Endothelial cell (in vitro differentiated cells): ENCODE measurements around the gene KLHL26. TPM values are rescaled to one million over a fixed set of nuclear protein-coding genes. Genes with fewer than 3 reads are reported as not detected.

Experiments used
- DNase-seq: peaks from one replicate; pipeline ENCODE4 v3.0.0; 2021; ENCODE audit warnings: low spot score
- H3K27ac Mint-ChIP-seq: one replicate; pipeline ENCODE4 v1.8.0; 2021; ENCODE audit warnings: mixed read lengths, inconsistent platforms; ENCODE audit not compliant: unreplicated experiment
- H3K27me3 Mint-ChIP-seq: one replicate; pipeline ENCODE4 v1.8.0; 2021; ENCODE audit warnings: mild to moderate bottlenecking, moderate library complexity, mixed read lengths, inconsistent platforms; ENCODE audit not compliant: unreplicated experiment
- H3K36me3 Mint-ChIP-seq: one replicate; pipeline ENCODE4 v1.8.0; 2021; ENCODE audit warnings: mild to moderate bottlenecking, low read depth, mixed read lengths, inconsistent platforms; ENCODE audit not compliant: unreplicated experiment
- H3K4me1 Mint-ChIP-seq: one replicate; pipeline ENCODE4 v1.8.0; 2021; ENCODE audit warnings: mild to moderate bottlenecking, mixed read lengths, inconsistent platforms; ENCODE audit not compliant: unreplicated experiment
- H3K4me3 Mint-ChIP-seq: one replicate; pipeline ENCODE4 v1.8.0; 2021; ENCODE audit warnings: mild to moderate bottlenecking, mixed read lengths, inconsistent platforms; ENCODE audit not compliant: unreplicated experiment
- H3K9me3 Mint-ChIP-seq: one replicate; pipeline ENCODE4 v1.8.0; 2021; ENCODE audit warnings: mixed read lengths, inconsistent platforms; ENCODE audit not compliant: unreplicated experiment
- CTCF ChIP-seq: fragments of 200-600 bp; sonication (generic); IDR thresholded peaks from one replicate; pipeline ENCODE4 v1.5.0; 2021; ENCODE audit warnings: antibody characterized with exemption; ENCODE audit not compliant: unreplicated experiment
- total RNA-seq: library from RNA; stranded (reverse); fragmentation: NEBNext Ultra II Directional; extraction: Animal tissue kit (Norgen Biotek cat#: 25700); gene quantifications from one replicate; pipeline ENCODE4 v1.2.1, GENCODE V29; 2021; ENCODE audit not compliant: unreplicated experiment

The KLHL26 gene
- total RNA-seq, 1 donor from 2014 or later: 5.1 TPM

- no peak for DNase-seq
- Mint-ChIP-seq H3K27me3 (peaks cover 15% of the 10 kb centered on the region), H3K27ac (no peak overlapping the region)
These were observed 19.3 kb upstream of the KLHL26 start for GRCh38 chr19:18617562-18617961.

GRCh38 chr19:18618236-18618635 is 18.6 kb upstream of the KLHL26 start:
- Mint-ChIP-seq H3K9me3 (no peaks in the 10 kb centered on the region), H3K4me1 (peaks cover 3% of the 10 kb centered on the region), H3K27me3 (peaks cover 14% of the 10 kb centered on the region), H3K27ac (no peak overlapping the region), H3K36me3 (peaks cover 5% of the 10 kb centered on the region), H3K4me3 (no peak overlapping the region)
- TF ChIP-seq CTCF: no peak
- no peak for DNase-seq

More at GRCh38 chr19:18617562-18617961, 19.3 kb upstream of the KLHL26 start:
- TF ChIP-seq CTCF: no peak
- no peaks in the 10 kb centered on the region for H3K9me3 Mint-ChIP-seq
- no peak overlapping the region for H3K4me3 Mint-ChIP-seq
- H3K4me1 Mint-ChIP-seq: peaks cover 3% of the 10 kb centered on the region
- peaks cover 5% of the 10 kb centered on the region for H3K36me3 Mint-ChIP-seq

- no peak for DNase-seq
- TF ChIP-seq CTCF: no peak
- no peak overlapping the region for H3K4me3 Mint-ChIP-seq
- peaks cover 4% of the 10 kb centered on the region for H3K27me3 Mint-ChIP-seq
- H3K9me3 Mint-ChIP-seq: no peaks in the 10 kb centered on the region
- H3K27ac Mint-ChIP-seq: no peak overlapping the region
- no peaks in the 10 kb centered on the region for H3K4me1 Mint-ChIP-seq
- H3K36me3 Mint-ChIP-seq: peaks cover 5% of the 10 kb centered on the region
These were observed 16.5 kb upstream of the KLHL26 start for GRCh38 chr19:18620311-18620710.

- Mint-ChIP-seq H3K36me3 (peaks cover 5% of the 10 kb centered on the region), H3K9me3 (no peaks in the 10 kb centered on the region), H3K27me3 (no peaks in the 10 kb centered on the region), H3K4me1 (no peaks in the 10 kb centered on the region), H3K27ac (no peak overlapping the region), H3K4me3 (no peak overlapping the region)
- DNase-seq: no peak
- no peak for TF ChIP-seq CTCF
These were observed 15.9 kb upstream of the KLHL26 start for GRCh38 chr19:18620902-18621301.

GRCh38 chr19:18626906-18627305 is 9.9 kb upstream of the KLHL26 start:
- no peak for TF ChIP-seq CTCF
- Mint-ChIP-seq H3K4me1 (no peaks in the 10 kb centered on the region), H3K9me3 (no peaks in the 10 kb centered on the region), H3K27me3 (peaks cover 5% of the 10 kb centered on the region), H3K36me3 (no peaks in the 10 kb centered on the region), H3K27ac (no peak overlapping the region), H3K4me3 (no peak overlapping the region)
- no peak for DNase-seq
